K562 (cell line): ENCODE data around the gene TSHR. TPM values are rescaled to one million over a fixed set of nuclear protein-coding genes. Genes with fewer than 3 reads are reported as not detected.

Source experiments
- ATAC-seq: fragments of 200-7000 bp; cut with Tn5 transposase; 3 replicates; pipeline ENCODE4 v1.9.1; 2020; ENCODE audit warnings: moderate library complexity
- BruUV-seq: library from RNA; stranded (reverse); fragments of 400-500 nt; replicated peaks from 2 replicates; lab custom pipeline; 2021; lab: Mats Ljungman, UMichigan
- CTCF ChIA-PET: fragments of 300-600 bp; formaldehyde crosslinking; extraction: SDS; loops from one replicate; lab custom pipeline; 2021; ENCODE audit warnings: low intra/inter-chr PET ratio; lab: Yijun Ruan, JAX
- POLR2A ChIA-PET: fragments of 300-600, 350-650 bp; sonication (Branson Sonifier 250); formaldehyde crosslinking; extraction: SDS; loops from one replicate; lab custom pipeline; 2021; ENCODE audit warnings: antibody characterized with exemption, inconsistent platforms; lab: Yijun Ruan, JAX
- DNase-seq, 4 experiments: peaks; one replicate each; pipeline versions ENCODE4 v3.0.0 to v3.0.0-alpha.2; 2011 to 2018; ENCODE audit warnings: low spot score in 3 of 4, mixed read lengths in 3 of 4; ENCODE audit errors: extremely low read depth in 1 of 4
- FAIRE-seq: peaks from 2 replicates; lab custom pipeline; 2011; peaks lifted over from hg19 to GRCh38; lab: Jason Lieb, UNC
- H2AFZ ChIP-seq: 2 replicates; pipeline ENCODE4 v1.6.0; 2011; ENCODE audit warnings: low read depth, low read length, control low read depth, inconsistent platforms
- H3K27ac ChIP-seq: fragments of 200-600 bp; 3 replicates; pipeline ENCODE4 v1.8.0; 2011; ENCODE audit warnings: low read depth, mild to moderate bottlenecking, control low read depth, inconsistent platforms, low read length, moderate library complexity, mixed read lengths; ENCODE audit errors: extremely low read depth
- H3K27me3 ChIP-seq, 2 experiments: fragments of 300-600 bp in 1 of 2; 2 replicates in 1 of 2; 3 replicates in 1 of 2; pipeline versions ENCODE4 v1.6.0 to v1.8.0; 2011; ENCODE audit warnings: inconsistent platforms in 2 of 2, low read length in 2 of 2, mild to moderate bottlenecking in 1 of 2, mixed read lengths in 1 of 2, moderate library complexity in 1 of 2; ENCODE audit not compliant: control insufficient read depth in 2 of 2, insufficient read depth in 2 of 2
- H3K36me3 ChIP-seq: fragments of 300-600 bp; 3 replicates; pipeline ENCODE4 v1.8.0; 2011; ENCODE audit warnings: mild to moderate bottlenecking, low read length, inconsistent platforms; ENCODE audit not compliant: control insufficient read depth, insufficient read depth
- H3K4me1 ChIP-seq, 2 experiments: fragments of 200-600 bp in 1 of 2; replicated peaks in 1 of 2; 2 replicates in 1 of 2; 3 replicates in 1 of 2; pipeline versions ENCODE4 v1.5.1 to v1.8.0; 2011; ENCODE audit warnings: inconsistent platforms in 2 of 2, low read length in 2 of 2, mild to moderate bottlenecking in 1 of 2, mixed read lengths in 1 of 2, moderate library complexity in 1 of 2; ENCODE audit not compliant: control insufficient read depth in 2 of 2, insufficient read depth in 2 of 2
- H3K4me2 ChIP-seq: 2 replicates; pipeline ENCODE4 v1.6.1; 2011; ENCODE audit warnings: low read length, control low read depth, inconsistent platforms, mixed read lengths; ENCODE audit not compliant: insufficient read depth
- H3K4me3 ChIP-seq: fragments of 200-600 bp; sonication (generic), shearing (Covaris generic); 2 replicates; pipeline ENCODE4 v1.5.1; 2016; ENCODE audit warnings: control low read depth, inconsistent platforms
- H3K79me2 ChIP-seq: fragments of 200-600 bp; 3 replicates; pipeline ENCODE4 v1.8.0; 2011; ENCODE audit warnings: low read length, inconsistent platforms; ENCODE audit not compliant: control insufficient read depth, insufficient read depth
- H3K9ac ChIP-seq, 2 experiments: 2 replicates each; pipeline versions ENCODE4 v1.6.0 to v1.6.1; 2011; ENCODE audit warnings: low read depth in 2 of 2, low read length in 2 of 2, control low read depth in 1 of 2, inconsistent platforms in 1 of 2, mild to moderate bottlenecking in 1 of 2, mixed read lengths in 1 of 2; ENCODE audit not compliant: insufficient read depth in 1 of 2
- H3K9me1 ChIP-seq: one replicate; pipeline ENCODE4 v1.6.0; 2011; ENCODE audit warnings: inconsistent platforms, mild to moderate bottlenecking, low read length, moderate library complexity; ENCODE audit not compliant: control insufficient read depth, insufficient read depth
- H3K9me3 ChIP-seq: replicated peaks from 2 replicates; pipeline ENCODE4 v1.5.1; 2011; ENCODE audit warnings: low read depth, low read length, inconsistent platforms; ENCODE audit not compliant: control insufficient read depth, insufficient read depth
- H4K20me1 ChIP-seq: replicated peaks from 2 replicates; pipeline ENCODE4 v1.6.1; 2011; ENCODE audit warnings: low read length, inconsistent platforms, mixed read lengths; ENCODE audit not compliant: control insufficient read depth, insufficient read depth
- ARID1B ChIP-seq: fragments of 450-650 bp; IDR thresholded peaks from 2 replicates; pipeline ENCODE4 v1.6.1; 2016; ENCODE audit warnings: antibody characterized with exemption, mild to moderate bottlenecking, inconsistent platforms
- ARNT ChIP-seq, 2 experiments: fragments of 450-650 bp; IDR thresholded peaks; 2 replicates each; pipeline ENCODE4 v1.6.1; 2016; ENCODE audit warnings: mild to moderate bottlenecking in 1 of 2
- IFI16 ChIP-seq: fragments of 250-450 bp; sonication (Bioruptor Pico); IDR thresholded peaks from 2 replicates; pipeline ENCODE4 v2.1.2; 2022; ENCODE audit warnings: mild to moderate bottlenecking, inconsistent platforms
- PREB ChIP-seq: sonication (generic); formaldehyde crosslinking; IDR thresholded peaks from 2 replicates; pipeline ENCODE4 v1.8.1; 2023; ENCODE audit warnings: mild to moderate bottlenecking, missing genetic modification reagents
- TOE1 ChIP-seq, 2 experiments: fragments of 450-650 bp in 1 of 2; sonication (generic) in 1 of 2; formaldehyde crosslinking in 1 of 2; IDR thresholded peaks; 2 replicates each; pipeline versions ENCODE4 v1.7.1 to v1.8.0; 2016 to 2022; ENCODE audit warnings: borderline replicate concordance in 2 of 2, mild to moderate bottlenecking in 2 of 2, antibody characterized with exemption in 1 of 2, inconsistent platforms in 1 of 2, low read depth in 1 of 2, missing genetic modification reagents in 1 of 2, moderate library complexity in 1 of 2
- in situ Hi-C: fragments of 300-500 bp; cut with MboI; formaldehyde crosslinking; loops from 4 replicates; pipeline ENCODE4 v1.15.0; 2018; ENCODE audit warnings: inconsistent platforms, mixed read lengths
- intact Hi-C: fragments of 100-400 bp; cut with micrococcal nuclease; formaldehyde crosslinking; loops from 2 replicates; pipeline ENCODE4 v1.14.2; 2022
- polyA plus RNA-seq, 8 experiments: library from polyadenylated mRNA; depleted of rRNA in 4 of 8; stranded (reverse) in 5 of 8; unstranded in 3 of 8; fragments of >200 nt; fragmentation: Nextera tagmentation in 2 of 8; fragmentation: Illumina TruSeq in 1 of 8; extraction: Ambion mirVana in 2 of 8; extraction: Trizol in 1 of 8; gene quantifications; 2 replicates each; pipeline versions ENCODE4 v1.2.1 to v1.2.3, GENCODE V29; 2011 to 2014; ENCODE audit warnings: inconsistent platforms in 1 of 8, missing spikeins in 1 of 8
- total RNA-seq, 7 experiments: library from RNA; depleted of rRNA in 6 of 7; stranded (reverse); fragments of >200 nt in 6 of 7; fragmentation: Illumina TruSeq in 2 of 7; extraction: Trizol in 2 of 7; gene quantifications; 2 replicates each; pipeline versions ENCODE4 v1.2.1 to v1.2.3, GENCODE V29; 2011 to 2021; ENCODE audit warnings: low replicate concordance in 1 of 7
- TF ChIP-seq, protein P1 (sequence below): fragments of 250-450 bp; sonication (Bioruptor Pico); IDR thresholded peaks from 2 replicates; pipeline ENCODE4 v1.8.0; 2022; ENCODE audit warnings: inconsistent platforms
- TF ChIP-seq, protein P2 (sequence below): sonication (generic); formaldehyde crosslinking; IDR thresholded peaks from 2 replicates; pipeline ENCODE4 v1.5.0; 2020; ENCODE audit warnings: missing genetic modification reagents
- TF ChIP-seq, protein P3 (sequence below): sonication (generic); formaldehyde crosslinking; IDR thresholded peaks from 2 replicates; pipeline ENCODE4 v1.8.0; 2022; ENCODE audit warnings: mild to moderate bottlenecking, missing genetic modification reagents

The TSHR gene
- total and polyA plus RNA-seq, 9 of the 15 experiments (the other 6 are each of a cell fraction or from before 2014, with no cell fraction given), result 0.01 to 0.10 TPM; not detected in 7

DNA sequence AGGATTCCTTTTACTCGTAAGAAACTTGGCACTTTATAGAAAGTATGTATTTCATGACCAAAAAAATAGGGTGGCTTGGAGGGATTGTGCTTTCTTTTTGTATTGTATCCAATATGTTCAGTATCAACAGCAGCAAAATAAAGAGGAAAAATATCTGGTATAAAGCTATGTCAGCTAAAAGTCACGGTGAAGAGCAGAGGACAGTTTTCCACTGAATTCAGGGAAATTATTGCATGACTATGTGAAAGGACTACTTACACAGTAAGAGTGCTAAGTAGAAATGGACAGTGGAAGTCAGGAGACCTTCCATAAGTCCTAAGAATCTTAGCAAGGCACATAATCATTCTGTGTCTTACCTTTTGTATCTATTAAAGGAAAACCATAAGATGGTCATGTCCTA, 19.3 kb downstream of the TSHR start (continued):
- TF ChIP-seq, protein P1, sequence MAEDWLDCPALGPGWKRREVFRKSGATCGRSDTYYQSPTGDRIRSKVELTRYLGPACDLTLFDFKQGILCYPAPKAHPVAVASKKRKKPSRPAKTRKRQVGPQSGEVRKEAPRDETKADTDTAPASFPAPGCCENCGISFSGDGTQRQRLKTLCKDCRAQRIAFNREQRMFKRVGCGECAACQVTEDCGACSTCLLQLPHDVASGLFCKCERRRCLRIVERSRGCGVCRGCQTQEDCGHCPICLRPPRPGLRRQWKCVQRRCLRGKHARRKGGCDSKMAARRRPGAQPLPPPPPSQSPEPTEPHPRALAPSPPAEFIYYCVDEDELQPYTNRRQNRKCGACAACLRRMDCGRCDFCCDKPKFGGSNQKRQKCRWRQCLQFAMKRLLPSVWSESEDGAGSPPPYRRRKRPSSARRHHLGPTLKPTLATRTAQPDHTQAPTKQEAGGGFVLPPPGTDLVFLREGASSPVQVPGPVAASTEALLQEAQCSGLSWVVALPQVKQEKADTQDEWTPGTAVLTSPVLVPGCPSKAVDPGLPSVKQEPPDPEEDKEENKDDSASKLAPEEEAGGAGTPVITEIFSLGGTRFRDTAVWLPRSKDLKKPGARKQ, result no peak

- Histone ChIP-seq H3K9me1 (no peaks in the 10 kb centered on the region), H4K20me1 (no peaks in the 10 kb centered on the region), H3K9ac (no peak overlapping the region), H3K27me3 (peaks cover 0 to 5% of the 10 kb centered on the region in 2 experiments; a peak in 3 of 5 replicates), H3K27ac (no peak overlapping the region), H2AFZ (no peak overlapping the region), H3K79me2 (no peaks in the 10 kb centered on the region), H3K9me3 (no peaks in the 10 kb centered on the region), H3K4me3 (no peak overlapping the region), H3K4me2 (no peak overlapping the region), H3K4me1 (no peaks in the 10 kb centered on the region), H3K36me3 (no peaks in the 10 kb centered on the region)
- ChIA-PET POLR2A (no interaction called here), CTCF (no interaction called here)
- DNase-seq (no peak), FAIRE-seq (no peak), ATAC-seq (peak; percentile 63; the same call in 2 of the 3 replicates)
- intact Hi-C loops, result no loop called here
- TF ChIP-seq, protein P2, sequence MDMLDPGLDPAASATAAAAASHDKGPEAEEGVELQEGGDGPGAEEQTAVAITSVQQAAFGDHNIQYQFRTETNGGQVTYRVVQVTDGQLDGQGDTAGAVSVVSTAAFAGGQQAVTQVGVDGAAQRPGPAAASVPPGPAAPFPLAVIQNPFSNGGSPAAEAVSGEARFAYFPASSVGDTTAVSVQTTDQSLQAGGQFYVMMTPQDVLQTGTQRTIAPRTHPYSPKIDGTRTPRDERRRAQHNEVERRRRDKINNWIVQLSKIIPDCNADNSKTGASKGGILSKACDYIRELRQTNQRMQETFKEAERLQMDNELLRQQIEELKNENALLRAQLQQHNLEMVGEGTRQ (CRISPR knock-in tag), result no peak
- TF ChIP-seq, protein P3, sequence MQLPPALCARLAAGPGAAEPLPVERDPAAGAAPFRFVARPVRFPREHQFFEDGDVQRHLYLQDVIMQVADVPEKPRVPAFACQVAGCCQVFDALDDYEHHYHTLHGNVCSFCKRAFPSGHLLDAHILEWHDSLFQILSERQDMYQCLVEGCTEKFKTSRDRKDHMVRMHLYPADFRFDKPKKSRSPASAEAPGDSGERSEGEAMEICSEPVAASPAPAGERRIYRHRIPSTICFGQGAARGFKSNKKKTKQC (CRISPR knock-in tag), result no peak
- TF ChIP-seq ARID1B (no peak), ARNT (IDR thresholded peaks at IDR 0.05) (no peak), IFI16 (CRISPR knock-in tag) (no peak), TOE1 (IDR thresholded peaks at IDR 0.05; ENCODE audit: borderline replicate concordance) (no peak), TOE1 (CRISPR knock-in tag; IDR thresholded peaks at IDR 0.05; ENCODE audit: borderline replicate concordance, low read depth) (no peak), PREB (no peak)
- no TSS peak for BruUV-seq
- in situ Hi-C loops, result loop anchor here (25.0 kb wide), 1 partner anchor 485 kb away; no protein-coding TSS in a partner anchor
These were observed 21.8 kb downstream of the TSHR start for GRCh38 chr14:80977221-80977620.
